Activated B cell treated with CpG ODN at 0.5 μM for 24 hours (primary cell): ENCODE measurements around the gene LEPROT. TPM values are rescaled to one million over a fixed set of nuclear protein-coding genes. Genes with fewer than 3 reads are reported as not detected.

Source experiments
- ATAC-seq: fragments of 200-7000 bp; cut with Tn5 transposase; one replicate; pipeline ENCODE4 v1.10.0; 2021; ENCODE audit warnings: low read depth, mild to moderate bottlenecking, moderate library complexity
- CTCF ChIA-PET: fragments of 350-600 bp; sonication (Branson Sonifier 250); formaldehyde crosslinking; loops from one replicate; lab custom pipeline; 2021; ENCODE audit warnings: antibody characterized with exemption; lab: Charles Lee
- POLR2A ChIA-PET: fragments of 350-600 bp; sonication (Branson Sonifier 250); formaldehyde crosslinking; loops from one replicate; lab custom pipeline; 2021; ENCODE audit warnings: antibody characterized with exemption; lab: Charles Lee
- DNase-seq: peaks from one replicate; pipeline ENCODE4 v3.0.0; 2022
- H3K27ac Mint-ChIP-seq: one replicate; pipeline ENCODE4 v1.8.0; 2020; ENCODE audit warnings: mixed read lengths
- H3K27me3 Mint-ChIP-seq: one replicate; pipeline ENCODE4 v1.8.0; 2021; ENCODE audit warnings: mixed read lengths
- H3K36me3 Mint-ChIP-seq: one replicate; pipeline ENCODE4 v1.8.0; 2021; ENCODE audit warnings: low read depth, mixed read lengths
- H3K4me1 Mint-ChIP-seq: one replicate; pipeline ENCODE4 v1.8.0; 2021; ENCODE audit warnings: mixed read lengths
- H3K4me3 Mint-ChIP-seq: one replicate; pipeline ENCODE4 v1.8.0; 2020; ENCODE audit warnings: mild to moderate bottlenecking, mixed read lengths
- H3K9me3 Mint-ChIP-seq: one replicate; pipeline ENCODE4 v1.8.0; 2020; ENCODE audit warnings: mixed read lengths
- CTCF ChIP-seq: fragments of 200-600 bp; IDR thresholded peaks from one replicate; pipeline ENCODE4 v1.8.0; 2022; ENCODE audit warnings: antibody characterized with exemption, mild to moderate bottlenecking
- intact Hi-C: fragments of 100-400 bp; cut with micrococcal nuclease; formaldehyde crosslinking; loops from one replicate; pipeline ENCODE4 v1.15.1; 2024
- total RNA-seq: library from RNA; stranded (reverse); gene quantifications from 2 replicates; pipeline ENCODE4 v1.2.3, GENCODE V29; 2022

Gene LEPROT, protein sequence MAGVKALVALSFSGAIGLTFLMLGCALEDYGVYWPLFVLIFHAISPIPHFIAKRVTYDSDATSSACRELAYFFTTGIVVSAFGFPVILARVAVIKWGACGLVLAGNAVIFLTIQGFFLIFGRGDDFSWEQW
- total RNA-seq = 11.3 and 15.4 TPM in 2 replicates

DNA sequence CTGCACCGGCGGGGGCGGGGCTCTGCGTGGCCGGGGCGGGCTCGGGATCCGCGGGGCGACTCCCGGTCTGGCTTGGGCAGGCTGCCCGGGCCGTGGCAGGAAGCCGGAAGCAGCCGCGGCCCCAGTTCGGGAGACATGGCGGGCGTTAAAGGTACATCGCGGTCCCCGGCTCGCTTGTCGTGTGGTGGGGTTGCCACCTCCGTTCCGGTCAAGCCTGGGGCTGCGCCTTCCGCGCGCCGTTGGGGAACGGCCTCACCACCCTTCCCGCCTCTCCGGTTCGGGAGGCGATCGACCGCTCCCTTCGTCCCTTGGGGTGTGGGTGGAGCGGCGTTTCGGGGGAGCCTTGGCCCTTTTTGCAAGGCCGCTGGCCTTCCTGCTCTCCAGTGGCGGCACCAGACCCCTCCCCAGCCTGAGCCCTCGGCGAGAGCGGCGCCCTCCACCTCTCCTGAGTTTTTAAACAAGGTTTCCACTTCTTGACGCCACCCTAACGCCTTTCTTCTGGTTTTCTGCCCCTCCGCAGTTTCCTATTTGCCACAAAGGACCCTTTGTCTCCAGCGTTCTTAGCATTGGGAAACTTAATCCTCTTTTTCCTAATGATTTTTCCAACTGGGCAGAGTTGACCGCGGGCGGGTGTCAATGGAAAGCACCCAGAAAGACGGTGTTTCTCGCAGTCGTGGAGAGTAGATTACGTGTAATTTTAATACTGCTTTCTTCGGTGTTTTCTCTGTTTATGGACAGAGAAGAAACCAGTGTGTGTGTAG is at the start of gene LEPROT, which contains the start of gene LEPR:
Gene LEPROT, plus strand, starts transcription at position 79 of the 761 bp plus-strand sequence. Its CDS starts 57 bp downstream, at position 136.
Gene LEPR, plus strand, starts transcription at position 79 of the 761 bp plus-strand sequence. CDS start 144,898 bp downstream, outside the sequence.
- POLR2A ChIA-PET = interaction anchor here (0.6 to 2.0 kb wide), 4 partner anchors 166 to 1692 kb away, joined by 4 to 7 read pairs (median 4); partner anchors contain the start of genes DNAI4 and MIER1
- no peak within 1 kb of the TSS for H3K4me3 Mint-ChIP-seq
- peaks cover 6% of the 10 kb centered on the region for H3K27me3 Mint-ChIP-seq
- no peak for ATAC-seq
- intact Hi-C loops = loop anchor here (1.0 to 10.0 kb wide), 12 partner anchors 166 to 1918 kb away; partner anchors contain the start of genes DNAI4, EFCAB7, ITGB3BP and JAK1
- TF ChIP-seq CTCF = no peak
- peaks cover 8% of the 10 kb centered on the region for H3K36me3 Mint-ChIP-seq
- H3K4me1 Mint-ChIP-seq = peaks cover 11% of the 10 kb centered on the region
- peak within 1 kb of the TSS; percentile 91 for H3K27ac Mint-ChIP-seq
- CTCF ChIA-PET = interaction anchor here (0.8 to 1.4 kb wide), 2 partner anchors 8 to 10 kb away, joined by 3 to 4 read pairs; no protein-coding TSS in a partner anchor
- no peaks in the 10 kb centered on the region for H3K9me3 Mint-ChIP-seq
- DNase-seq = no peak

- Mint-ChIP-seq H3K27ac (no peak overlapping the region), H3K9me3 (no peaks in the 10 kb centered on the region), H3K4me3 (no peak overlapping the region), H3K4me1 (no peaks in the 10 kb centered on the region), H3K36me3 (no peaks in the 10 kb centered on the region), H3K27me3 (no peaks in the 10 kb centered on the region)
- POLR2A ChIA-PET = interaction anchor here (0.6 kb wide), 1 partner anchor 37 kb away, joined by 4 read pairs; no protein-coding TSS in a partner anchor
- TF ChIP-seq CTCF = no peak
- intact Hi-C loops = no loop called here
- DNase-seq = no peak
- CTCF ChIA-PET = no interaction called here
- ATAC-seq = no peak
These were observed 48.9 kb upstream of the LEPROT start for GRCh38 chr1:65371544-65371943.

DNA sequence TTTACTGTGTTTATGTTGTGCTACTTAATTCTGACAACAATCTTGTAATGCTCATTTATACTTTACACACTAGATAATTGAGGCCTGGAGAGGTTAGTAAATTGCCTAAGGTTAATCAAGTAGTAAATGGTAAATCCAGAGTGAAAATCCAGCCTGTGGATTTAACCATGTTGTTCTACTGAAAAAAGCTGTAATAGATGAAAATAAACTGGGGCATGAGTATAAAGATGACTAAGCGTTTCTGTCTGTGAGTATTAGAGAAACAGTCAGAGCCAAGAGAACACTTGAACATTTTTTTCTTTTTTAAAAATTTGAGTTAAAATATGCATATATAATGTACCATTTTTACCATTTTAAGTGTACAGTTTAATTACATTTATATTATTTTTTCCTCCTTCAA is 47.9 kb upstream of the LEPROT start:
- Mint-ChIP-seq H3K36me3 (no peaks in the 10 kb centered on the region), H3K4me1 (no peaks in the 10 kb centered on the region), H3K9me3 (no peaks in the 10 kb centered on the region), H3K27ac (no peak overlapping the region), H3K4me3 (no peak overlapping the region), H3K27me3 (peaks cover 3% of the 10 kb centered on the region)
- CTCF ChIA-PET = no interaction called here
- intact Hi-C loops = no loop called here
- POLR2A ChIA-PET = no interaction called here
- DNase-seq (no peak), ATAC-seq (no peak)
- no peak for TF ChIP-seq CTCF

GRCh38 chr1:65377496-65378246 is 42.8 kb upstream of the LEPROT start:
- DNase-seq = no peak
- no peaks in the 10 kb centered on the region for H3K4me1 Mint-ChIP-seq
- POLR2A ChIA-PET = no interaction called here
- peaks cover 15% of the 10 kb centered on the region for H3K27me3 Mint-ChIP-seq
- no peak for ATAC-seq
- no peak overlapping the region for H3K27ac Mint-ChIP-seq
- no peaks in the 10 kb centered on the region for H3K36me3 Mint-ChIP-seq
- intact Hi-C loops = no loop called here
- CTCF ChIA-PET = interaction anchor here (0.6 kb wide), 1 partner anchor 53 kb away, joined by 3 read pairs; no protein-coding TSS in a partner anchor
- no peaks in the 10 kb centered on the region for H3K9me3 Mint-ChIP-seq
- no peak for TF ChIP-seq CTCF
- no peak overlapping the region for H3K4me3 Mint-ChIP-seq
